Stimulated activated CD4-positive, alpha-beta T cell treated with anti-CD3 and anti-CD28 coated beads, Interleukin-4, amount 100 ng/mL, for 48 hours (primary cell): ENCODE results near the gene ZDHHC22.

Experiments used
- DNase-seq, 2 donors: peaks; one replicate each; pipeline ENCODE4 v3.0.0-alpha.2; 2020; ENCODE audit warnings: low read depth in 2 of 2

ZDHHC22 gene

DNA sequence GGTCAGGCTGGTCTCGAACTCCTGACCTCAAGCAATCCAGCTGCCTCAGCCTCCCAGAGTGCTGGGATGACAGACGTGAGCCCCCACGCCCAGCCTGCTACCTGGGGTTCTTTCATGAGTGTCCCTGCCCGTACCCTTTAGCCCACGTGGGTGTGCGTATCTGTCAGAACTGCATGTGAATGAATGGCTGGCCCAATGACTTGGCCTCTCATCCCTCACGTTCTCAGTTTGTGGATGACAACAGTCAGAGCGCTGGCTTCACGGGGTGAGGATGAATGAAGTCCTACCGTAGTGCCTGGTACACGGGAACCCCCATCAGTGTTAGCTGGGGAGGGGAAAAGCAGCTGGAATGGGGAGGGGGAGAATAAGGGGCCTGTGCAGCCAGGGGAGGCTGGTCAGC is 16.1 kb upstream of the ZDHHC22 start:
- DNase-seq: no peak

DNA sequence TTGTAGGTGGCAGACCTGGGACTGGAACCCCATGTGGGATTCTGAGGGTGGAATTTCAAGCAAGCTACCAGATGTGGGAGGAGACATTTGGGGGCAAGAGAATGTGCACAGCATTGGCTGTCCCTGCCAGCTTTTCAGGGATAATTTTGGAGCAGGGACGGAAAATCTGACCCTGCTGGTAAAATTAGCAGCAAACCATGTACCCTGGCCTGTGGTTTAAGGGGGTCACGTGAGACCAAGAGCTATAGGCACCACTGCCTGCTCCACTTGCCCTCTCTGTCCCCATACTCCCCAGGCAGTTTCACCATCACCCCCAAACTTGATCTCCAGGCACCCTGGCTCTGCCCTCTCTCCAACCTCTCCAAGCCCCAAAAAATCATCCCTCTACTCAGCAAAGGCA is 13.5 kb upstream of the ZDHHC22 start:
- no peak for DNase-seq

DNA sequence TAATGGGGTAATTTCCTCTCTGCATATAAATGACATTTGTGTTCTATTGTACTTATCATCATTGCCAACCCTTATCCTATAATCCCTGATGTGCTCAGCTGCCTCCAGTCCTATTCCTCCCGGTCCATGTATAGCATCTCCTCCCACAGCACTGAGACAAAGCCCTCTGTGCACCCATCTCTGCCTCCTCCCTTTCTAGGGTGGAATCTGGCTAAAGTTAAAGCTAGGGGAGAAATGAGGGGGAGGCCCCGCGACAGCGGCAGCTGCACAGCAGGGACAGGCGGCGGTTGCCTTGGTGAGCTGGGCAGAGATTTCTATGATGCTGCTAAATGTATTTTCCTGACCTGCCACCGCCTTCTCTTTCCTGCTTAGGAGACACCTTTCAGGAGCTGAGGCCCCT is 12.8 kb upstream of the ZDHHC22 start:
- no peak for DNase-seq

DNA sequence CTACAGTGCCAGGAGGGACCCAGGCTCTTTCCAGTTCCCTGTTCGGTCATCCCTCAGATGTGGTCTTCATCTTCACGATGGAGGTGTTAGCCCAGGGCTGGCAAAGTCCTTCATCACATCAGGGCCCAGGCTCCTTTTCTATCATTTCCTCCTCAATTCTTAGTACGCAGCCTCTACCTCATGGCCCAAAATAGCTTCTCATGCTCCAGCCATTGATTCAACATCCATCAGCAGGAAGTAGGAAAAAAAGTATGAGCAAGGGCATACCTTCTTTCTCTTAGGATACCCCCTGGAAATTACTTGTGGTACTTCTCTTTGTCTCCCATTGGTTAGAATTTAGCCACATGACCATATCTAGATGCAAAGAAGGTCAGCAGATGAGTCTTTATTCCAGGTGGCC is 12.2 kb upstream of the ZDHHC22 start:
- no peak for DNase-seq

DNA sequence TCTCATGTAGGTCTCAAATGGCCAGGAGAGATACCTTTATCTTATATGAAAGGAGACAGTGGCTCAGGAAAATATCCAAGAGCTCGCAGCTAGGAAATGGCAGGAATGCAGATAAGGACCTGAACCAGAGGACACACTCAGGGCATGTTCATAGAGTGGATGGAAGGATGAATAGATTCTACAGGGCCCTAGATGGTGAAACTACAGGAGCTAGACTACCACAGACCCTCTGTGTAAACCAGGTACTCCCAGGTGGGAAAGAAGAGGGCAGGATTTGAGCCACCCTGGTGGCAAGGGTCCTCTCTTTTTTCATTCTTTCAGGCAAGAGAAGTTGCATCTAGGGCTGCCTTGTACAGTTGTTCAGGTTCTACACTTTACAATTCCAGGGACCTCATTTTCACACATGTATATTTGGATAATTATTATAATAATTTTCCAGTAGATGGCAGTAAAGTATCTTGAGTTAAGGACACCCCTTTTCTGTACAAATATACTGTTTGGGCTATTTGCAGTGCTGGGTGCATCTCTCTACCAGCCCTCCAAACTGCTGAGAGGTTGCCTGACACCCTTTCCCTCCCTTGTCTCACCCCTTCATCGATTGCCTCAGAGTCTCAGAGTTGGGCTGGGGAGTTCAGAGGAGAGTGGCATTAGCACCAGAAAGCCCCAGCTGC is 10.5 kb upstream of the ZDHHC22 start:
- no peak for DNase-seq

DNA sequence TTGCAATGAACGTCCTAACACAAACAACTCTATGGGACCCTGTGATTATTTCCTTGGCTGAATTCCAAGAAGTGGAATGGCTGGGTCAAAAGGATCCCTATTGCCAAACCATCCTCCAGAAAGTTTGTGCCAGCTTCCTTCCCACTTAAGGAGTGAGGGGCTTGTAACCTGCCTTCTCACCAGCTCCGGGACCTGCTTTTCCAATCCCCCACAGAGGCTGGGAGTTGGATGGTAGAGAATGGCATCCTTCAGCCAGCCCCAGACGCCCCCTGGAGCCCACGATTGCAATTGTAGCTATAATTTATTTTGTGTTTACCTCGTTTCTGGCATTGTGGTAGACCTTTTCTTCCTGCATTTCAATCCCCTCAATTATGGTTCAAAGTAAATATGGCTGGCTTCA is 9.7 kb upstream of the ZDHHC22 start:
- no peak for DNase-seq

DNA sequence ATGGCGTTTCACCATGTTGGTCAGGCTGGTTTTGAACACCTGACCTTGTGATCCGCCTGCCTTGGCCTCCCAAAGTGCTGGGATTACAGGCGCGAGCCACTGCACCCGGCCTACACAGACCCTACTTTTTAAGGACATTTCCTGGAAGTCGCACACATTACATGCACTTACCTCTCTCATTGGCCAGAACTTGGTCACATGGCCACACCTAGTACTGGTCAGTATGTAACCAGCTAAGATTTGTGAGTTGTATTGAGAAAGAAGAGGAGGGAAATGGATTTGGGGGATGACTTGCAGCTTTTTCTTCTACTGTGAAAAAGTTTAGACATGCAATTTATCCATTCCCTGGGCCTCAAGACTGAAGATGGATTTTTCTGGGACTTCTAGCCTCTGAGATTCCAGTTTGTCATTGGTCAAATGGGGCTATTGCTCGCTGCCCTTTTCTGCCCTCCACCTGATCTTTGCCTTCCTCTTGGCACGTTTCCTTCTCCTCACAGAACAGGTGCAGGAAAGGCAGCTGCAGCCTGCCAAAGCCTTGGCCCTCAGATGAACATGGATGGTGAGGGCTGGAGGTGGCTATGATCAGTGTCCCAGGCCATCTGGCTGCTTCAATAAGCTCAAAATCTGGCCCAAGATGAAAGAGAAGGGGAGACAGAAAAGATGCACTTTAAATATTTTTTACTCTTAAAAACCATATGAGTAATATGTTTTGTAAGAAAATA is 7.1 kb upstream of the ZDHHC22 start:
- no peak for DNase-seq

DNA sequence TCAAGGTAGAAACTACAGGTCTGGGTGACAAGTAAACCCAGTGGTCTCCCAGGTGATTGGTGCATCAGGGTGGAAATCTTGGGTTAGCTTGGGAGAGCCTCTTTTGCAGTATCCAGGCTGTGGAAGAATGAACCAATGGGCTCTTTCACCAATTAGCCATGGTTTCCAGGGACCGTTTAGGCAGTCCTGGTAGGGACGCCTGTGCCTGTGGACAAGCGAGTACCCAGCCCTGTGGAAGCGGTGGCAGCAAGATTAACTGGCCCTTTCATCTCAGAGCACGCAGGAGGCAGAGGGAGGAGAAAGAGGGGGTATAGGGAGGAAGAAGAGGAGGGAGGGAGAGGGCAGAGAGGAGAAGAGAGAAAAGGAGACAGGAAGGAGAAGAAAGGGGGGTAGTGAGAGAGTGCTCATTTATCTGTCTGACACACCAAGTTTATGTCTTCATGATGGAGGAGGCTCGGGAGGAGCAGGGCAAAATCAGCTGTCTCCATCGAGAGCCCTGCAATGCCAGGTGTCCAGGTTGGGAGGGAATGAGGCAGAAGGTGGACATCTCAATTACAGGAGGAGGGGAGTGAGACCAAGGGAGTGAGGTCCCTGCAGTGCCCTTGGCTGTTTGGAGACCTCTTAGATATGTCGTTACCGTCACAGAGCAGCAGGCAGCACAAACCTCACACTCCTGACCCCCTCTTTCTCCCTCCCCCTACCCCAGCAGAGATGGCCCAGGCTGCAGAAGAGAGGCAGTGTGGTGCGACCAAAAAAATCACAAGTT is 4.6 kb upstream of the ZDHHC22 start:
- DNase-seq: no peak

DNA sequence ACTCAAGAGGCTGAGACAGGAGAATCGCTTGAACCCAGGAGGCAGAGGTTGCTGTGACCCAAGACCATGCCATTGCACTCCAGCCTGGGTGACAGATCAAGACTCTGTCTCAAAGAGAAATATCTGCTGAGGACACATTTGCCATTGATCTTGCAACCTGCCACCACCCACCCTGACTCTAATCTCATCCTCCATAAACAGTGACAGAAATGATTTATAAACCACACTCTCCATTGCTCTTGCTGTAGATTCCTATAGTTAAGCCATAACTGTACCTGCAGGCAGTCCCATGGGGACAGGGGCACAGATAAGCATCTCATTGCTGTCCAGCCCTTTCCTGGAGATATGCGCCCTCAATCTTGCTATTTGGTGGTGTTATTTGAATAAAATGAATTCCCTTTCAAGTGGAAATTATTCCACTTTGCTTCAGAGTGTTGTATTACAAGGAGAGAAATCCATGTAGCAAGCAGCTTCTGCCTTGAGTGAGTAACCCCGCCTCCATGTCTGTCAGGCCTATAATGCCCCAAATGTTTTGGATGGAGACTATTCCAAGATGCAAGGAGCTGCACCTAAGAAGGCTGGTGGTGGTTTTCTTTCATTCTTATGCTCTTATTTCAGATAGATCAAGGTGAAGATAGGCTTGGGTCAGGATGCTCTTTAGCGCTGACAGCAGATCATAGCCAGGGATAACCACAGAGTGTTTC is 3.0 kb upstream of the ZDHHC22 start:
- no peak for DNase-seq

DNA sequence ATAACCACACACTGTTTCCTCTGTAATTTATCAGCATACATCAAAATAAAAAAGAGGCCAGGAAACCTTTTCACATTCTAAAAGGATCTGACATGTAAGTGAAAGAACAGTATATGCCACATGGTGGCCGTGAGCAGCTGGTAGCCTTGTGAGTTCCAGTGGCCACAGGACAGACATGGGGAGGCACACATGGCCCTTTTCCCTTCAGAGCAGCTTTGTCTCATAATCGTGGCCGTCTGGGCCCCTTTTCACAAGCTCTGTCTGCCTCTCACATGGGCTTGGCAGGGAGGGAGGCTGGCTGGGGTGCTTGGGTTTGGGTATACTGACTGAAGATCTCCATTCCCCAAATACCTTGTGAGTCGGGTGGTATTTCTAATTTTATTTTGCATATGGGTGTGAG is 1.5 kb upstream of the ZDHHC22 start:
- DNase-seq: no peak

DNA sequence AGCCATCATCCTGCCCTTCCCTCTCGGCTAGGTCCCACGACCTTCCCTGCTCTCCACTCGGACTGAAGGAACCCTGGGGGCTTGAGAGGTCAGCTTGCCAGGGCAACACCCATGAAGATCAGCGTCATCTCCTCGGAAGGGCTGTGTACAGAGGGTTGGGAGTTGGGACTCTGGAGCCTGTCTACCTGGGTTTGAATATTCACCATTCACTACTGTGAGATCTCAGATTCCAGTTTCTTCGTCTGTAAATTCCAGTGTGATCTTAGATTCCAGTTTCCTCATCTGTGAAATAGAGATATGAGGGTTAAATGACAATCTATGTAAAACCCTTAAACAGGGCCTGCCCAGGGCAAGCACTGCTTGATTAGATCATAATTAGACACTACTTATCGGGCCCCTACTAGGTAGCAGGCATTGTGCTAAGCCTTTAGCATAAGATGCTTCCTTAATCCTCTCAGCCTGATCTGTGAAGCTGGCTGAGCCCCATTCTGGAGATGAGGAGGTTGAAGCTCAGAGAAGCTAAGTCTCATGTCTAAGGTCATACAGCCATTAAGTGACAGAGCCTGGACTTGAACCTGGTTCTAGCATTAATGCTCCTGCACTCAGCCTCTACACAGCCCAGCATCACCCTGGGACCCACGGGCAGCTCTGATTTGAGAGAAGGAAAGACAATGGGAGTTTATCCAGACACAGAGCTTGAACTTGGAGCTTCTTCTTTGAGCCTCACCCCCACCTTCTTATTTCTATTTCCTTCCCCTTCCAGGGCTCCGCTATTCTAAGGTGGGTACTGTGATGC is 612 bp upstream of the ZDHHC22 start:
- DNase-seq: no peak

DNA sequence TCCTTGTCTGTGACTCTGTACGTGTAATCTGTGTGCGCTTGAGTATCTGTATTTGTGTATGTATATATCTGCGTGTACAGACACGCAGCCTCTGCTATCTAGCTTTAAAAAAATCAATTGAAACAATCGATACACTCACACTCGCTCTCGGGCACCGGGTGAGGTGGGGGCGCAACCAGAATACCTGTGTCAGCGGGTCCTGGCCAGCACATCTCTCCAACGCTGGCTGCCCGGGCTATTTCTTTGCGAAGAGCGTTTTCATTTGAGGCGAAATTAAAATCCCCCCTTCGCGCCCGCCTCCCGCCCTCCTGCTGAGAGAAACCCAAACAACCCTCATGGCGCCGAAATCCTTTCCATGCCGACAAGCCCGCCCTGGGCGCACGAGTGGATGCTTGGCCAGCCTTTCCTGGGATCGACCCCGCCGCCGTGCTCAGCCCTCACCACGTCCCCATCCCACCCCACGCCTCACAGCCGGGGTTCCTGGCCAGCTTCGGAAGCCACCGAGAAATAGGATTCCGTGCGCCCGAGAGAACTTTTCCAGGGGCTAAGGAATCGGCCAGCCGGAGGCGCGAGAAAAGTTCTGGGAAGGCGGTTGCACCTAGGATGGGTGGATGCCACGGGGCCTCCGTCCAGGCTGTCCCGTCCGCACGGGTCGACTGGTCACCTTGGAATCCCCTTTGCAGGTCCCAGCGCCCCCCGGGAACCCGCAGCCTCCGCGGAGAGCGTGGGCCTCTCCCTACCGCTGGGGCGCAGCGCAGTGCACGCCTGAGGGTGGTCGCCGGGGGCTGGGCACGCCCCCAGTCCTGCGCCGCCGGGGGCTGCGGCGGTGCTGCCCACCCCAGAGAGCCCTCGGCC is 1.0 kb downstream of the ZDHHC22 start:
- DNase-seq: no peak

DNA sequence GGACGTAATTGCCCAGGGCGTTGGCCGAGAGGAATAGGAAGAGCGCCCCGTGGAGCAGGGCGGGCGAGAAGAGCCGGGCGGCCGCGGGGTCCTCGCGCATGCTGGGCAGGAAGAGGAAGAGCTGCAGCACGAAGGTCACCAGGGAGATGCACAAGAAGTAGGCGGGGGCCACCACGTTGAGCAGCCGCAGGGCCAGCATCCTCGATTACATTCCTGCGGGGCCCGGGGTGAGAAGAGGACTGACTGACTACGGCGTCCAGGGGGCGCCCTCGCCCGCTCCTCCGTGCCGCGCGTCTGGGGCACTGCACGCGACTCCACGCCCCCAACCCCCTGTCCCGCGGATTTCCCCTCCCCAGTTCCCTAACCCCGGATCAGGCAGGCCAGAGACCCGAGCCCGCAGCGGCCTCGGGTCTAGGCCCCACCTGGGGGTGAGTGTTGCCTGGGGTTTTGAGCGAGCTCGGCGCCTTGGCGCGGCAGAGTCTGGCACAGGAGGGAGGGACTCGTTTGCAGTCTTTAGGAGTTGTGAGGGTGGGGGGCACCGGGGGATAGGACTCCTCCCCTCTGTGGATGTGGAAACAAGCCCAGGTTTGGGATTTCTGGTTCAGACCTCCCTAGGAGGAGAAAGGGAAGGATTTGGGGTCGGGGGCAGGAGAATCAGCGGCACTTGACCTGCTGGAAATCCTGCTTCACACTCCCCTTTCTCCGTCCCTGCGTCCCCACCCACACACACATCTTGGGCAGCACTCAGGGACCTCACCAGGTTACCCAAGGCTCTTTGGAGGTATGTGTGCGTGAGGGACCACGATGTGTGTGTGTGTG is 1.8 kb downstream of the ZDHHC22 start:
- DNase-seq: peak; percentile 47

DNA sequence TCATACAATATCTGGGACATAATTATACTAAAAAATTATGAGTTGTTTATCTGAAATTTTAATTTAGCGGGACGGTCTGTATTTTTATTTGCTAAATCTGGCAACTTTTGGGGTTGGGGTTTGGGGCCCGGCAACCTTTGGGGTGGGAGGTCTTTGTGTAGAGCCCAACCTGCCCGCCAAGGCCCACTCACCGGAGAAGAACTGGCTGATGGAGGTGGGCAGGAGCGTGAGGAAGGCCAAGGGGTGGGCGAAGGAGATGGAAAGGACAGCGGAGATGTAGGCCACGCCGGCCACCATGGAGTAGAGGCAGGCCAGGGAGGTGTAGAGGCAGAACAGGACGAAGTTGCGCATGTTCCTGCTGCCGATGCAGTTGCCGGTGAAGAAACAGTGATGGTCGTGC is 2.6 kb downstream of the ZDHHC22 start:
- no peak for DNase-seq

DNA sequence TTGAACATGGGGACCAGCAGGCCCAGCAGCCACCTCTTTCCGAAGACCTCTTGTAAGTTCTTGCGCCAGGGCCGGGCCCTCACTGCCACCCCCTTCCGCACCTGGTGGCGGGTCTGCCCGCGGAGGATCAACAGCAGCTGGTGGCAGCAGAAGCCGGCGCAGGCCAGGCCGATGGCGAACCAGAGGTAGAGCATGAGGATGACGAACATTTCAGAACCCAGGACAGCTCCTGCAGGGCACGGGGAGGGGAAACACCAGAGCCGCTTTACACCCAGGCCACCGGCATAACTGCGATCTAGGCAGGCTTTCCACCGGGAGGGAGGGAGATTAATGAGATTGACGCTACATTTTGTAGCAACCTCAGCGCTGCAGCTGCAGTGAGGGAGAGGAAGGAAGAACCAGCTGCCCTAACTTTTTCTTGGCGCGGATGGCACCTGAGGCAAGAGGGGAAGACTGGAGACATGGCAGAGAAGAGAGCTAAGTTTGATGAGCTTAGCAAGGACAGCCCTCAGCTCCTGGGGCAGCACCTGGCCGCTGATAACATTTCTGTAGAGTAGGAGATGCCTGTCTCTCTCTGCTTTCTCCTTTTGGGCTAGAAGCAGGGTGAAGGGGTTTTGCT is 7.8 kb downstream of the ZDHHC22 start:
- peak; percentile 53 to 68 for DNase-seq

DNA sequence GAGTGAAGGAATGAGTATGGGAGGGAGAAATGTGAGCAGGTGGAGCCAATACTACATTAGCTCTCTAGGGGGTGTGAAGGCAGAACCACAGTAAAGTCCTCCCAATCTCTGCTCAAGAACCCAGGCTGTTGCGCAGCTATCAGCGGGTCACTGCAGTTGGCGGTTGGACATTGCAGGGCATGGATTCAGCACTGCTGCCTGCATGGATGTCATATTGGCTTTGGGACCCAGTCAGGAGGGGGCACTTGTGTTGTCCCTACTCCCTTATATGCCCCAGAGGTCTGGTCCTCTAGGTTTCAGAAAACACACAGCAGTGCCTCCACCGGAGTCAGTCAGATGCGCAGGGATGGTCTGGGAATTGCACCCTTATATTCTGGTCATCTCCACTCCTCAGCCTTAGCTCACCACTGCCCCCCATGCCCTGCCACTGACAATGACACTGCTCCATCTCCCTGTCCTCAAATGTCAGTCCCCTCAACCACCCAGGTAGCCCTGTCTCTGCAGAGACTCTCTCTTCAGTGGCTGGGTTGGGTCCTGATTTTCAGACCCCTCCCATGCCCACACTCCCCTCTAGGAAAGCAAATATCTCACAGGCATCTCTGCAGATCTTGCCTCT is 9.6 kb downstream of the ZDHHC22 start:
- DNase-seq: no peak

DNA sequence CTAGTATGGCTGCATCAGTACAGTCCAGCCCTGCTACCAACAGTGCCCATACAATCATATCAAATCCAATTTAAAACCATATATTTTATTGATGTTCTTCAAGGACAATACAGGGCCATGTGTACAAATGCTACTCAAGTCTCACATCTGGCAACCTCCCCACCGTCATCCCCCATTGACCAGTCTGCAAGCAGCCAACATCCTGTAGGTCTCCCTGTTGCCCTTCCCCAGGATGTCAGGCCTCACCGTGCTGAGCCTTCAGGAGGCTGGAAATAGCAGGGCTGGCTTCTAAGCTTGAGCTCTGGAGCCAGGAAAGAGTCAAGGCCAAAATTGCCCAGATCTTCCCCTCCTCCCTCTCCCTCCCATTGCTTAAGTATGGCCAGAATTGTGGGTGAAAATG is 10.4 kb downstream of the ZDHHC22 start:
- no peak for DNase-seq

DNA sequence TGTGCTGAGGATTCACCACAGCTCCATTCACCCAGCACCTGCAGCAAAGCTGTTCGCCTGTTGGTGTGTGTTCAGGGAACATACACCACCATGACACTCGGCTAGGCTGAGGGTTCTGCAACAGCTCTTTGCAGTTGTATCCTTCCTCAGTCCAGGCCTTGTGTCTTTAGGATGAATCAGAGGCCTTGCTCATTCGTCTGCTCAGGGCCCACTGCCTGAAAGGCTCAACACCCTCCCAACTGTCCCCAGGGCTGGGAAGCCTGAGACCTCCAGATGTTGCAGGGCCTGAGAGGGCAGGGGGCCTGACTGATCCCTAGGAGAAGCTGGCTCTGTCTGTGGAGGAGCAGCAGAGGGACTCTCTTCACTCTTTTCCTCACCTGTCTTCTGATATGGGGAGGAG is 11.2 kb downstream of the ZDHHC22 start:
- DNase-seq: no peak

DNA sequence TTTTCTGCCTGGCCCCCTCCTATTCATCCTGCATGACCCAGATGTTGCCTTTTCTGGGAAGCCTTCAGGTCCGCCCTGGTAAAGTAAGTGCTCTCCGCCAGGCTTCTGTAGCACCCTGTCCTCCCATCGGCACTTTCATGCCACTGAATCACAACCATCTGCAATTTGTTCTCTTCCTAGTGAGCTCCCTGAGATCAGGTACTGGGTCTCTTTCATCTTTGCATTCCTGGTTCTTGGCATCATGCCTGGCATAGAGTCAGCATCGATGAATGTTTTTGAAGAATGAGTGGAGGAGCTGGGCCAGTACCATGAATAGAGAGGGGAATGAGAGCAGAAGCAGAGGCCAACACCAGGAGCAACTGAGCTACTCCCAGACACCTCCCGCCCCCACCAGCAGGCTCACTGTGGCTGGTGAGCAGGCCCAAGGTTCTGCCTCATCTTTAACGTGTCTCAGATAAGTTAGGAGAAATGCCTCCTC is 13.1 kb downstream of the ZDHHC22 start:
- DNase-seq: no peak
